KMS-11 (cell line): Measurements from ENCODE around the gene TOMM20.

Experiments used
- H2AFZ ChIP-seq: fragments of 200-600 bp; sonication (generic); 2 replicates; pipeline ENCODE4 v1.6.1; 2016; ENCODE audit warnings: antibody characterized with exemption, mixed run types, low read depth
- H3K27ac ChIP-seq: fragments of 200-600 bp; sonication (generic); 2 replicates; pipeline ENCODE4 v1.6.1; 2016; ENCODE audit warnings: mild to moderate bottlenecking, mixed run types
- H3K27me3 ChIP-seq: fragments of 200-600 bp; sonication (generic); 2 replicates; pipeline ENCODE4 v1.6.1; 2017; ENCODE audit warnings: mild to moderate bottlenecking, low read depth, mixed run types, moderate library complexity; ENCODE audit not compliant: insufficient read depth
- H3K36me3 ChIP-seq: fragments of 200-600 bp; sonication (generic); 2 replicates; pipeline ENCODE4 v1.6.1; 2017; ENCODE audit warnings: mild to moderate bottlenecking, mixed run types; ENCODE audit not compliant: insufficient read depth
- H3K4me1 ChIP-seq: fragments of 200-600 bp; sonication (generic); 2 replicates; pipeline ENCODE4 v1.6.1; 2016; ENCODE audit warnings: mild to moderate bottlenecking, low read depth, mixed run types; ENCODE audit not compliant: poor library complexity, severe bottlenecking
- H3K4me2 ChIP-seq: fragments of 200-600 bp; sonication (generic); 2 replicates; pipeline ENCODE4 v1.7.0; 2016; ENCODE audit warnings: mild to moderate bottlenecking, mixed run types
- H3K4me3 ChIP-seq: fragments of 200-600 bp; sonication (generic); IDR thresholded peaks from 2 replicates; pipeline ENCODE4 v1.6.1; 2017; ENCODE audit warnings: low read depth, low read length, mixed read lengths; ENCODE audit not compliant: insufficient read depth
- H3K79me2 ChIP-seq: fragments of 200-600 bp; sonication (generic); 2 replicates; pipeline ENCODE4 v1.6.1; 2016; ENCODE audit warnings: low read depth, mixed run types; ENCODE audit not compliant: insufficient read depth
- H3K9ac ChIP-seq: fragments of 200-600 bp; sonication (generic); 2 replicates; pipeline ENCODE4 v1.6.1; 2016; ENCODE audit warnings: mild to moderate bottlenecking, mixed run types
- H4K20me1 ChIP-seq: fragments of 200-600 bp; sonication (generic); 2 replicates; pipeline ENCODE4 v1.6.1; 2016; ENCODE audit warnings: mild to moderate bottlenecking, mixed run types; ENCODE audit not compliant: insufficient read depth
- CTCF ChIP-seq: fragments of 200-600 bp; sonication (generic); conservative IDR thresholded peaks from 2 replicates; pipeline ENCODE4 v1.6.1; 2017; ENCODE audit warnings: low read depth, mild to moderate bottlenecking, antibody characterized with exemption, low read length, moderate library complexity, mixed read lengths

TOMM20 gene

DNA sequence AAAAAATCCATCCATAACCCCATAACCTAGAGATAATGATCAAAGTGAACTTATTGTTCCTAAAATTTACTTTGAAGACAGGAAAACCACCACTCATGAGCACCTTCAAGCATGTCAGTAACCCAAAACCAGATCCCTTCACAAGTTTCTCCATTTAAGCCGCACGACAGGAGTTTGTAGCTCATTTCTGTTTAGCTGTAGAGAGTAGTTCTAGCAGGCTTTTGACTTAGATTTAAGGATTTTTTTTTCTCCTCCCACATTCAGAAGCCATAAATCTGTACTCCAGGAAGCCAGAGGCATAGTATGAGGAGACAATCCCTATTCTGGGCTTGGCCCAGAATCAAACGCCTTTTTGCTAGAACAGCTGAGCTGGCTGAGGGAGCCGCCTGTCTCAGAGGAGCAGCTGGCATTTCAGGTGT is 25.6 kb downstream of the TOMM20 start:
- Histone ChIP-seq H3K9ac (no peak overlapping the region), H2AFZ (no peak overlapping the region), H3K4me1 (peaks cover 35% of the 10 kb centered on the region), H3K79me2 (no peaks in the 10 kb centered on the region), H3K36me3 (no peaks in the 10 kb centered on the region), H3K4me2 (no peak overlapping the region), H3K4me3 (no peak overlapping the region), H3K27me3 (no peaks in the 10 kb centered on the region), H4K20me1 (no peaks in the 10 kb centered on the region), H3K27ac (no peak overlapping the region)
- TF ChIP-seq CTCF = no peak

GRCh38 chr1:235102259-235102582 is 26.4 kb downstream of the TOMM20 start:
- Histone ChIP-seq H3K4me2 (no peak overlapping the region), H3K27me3 (no peaks in the 10 kb centered on the region), H4K20me1 (no peaks in the 10 kb centered on the region), H3K36me3 (no peaks in the 10 kb centered on the region), H3K4me3 (no peak overlapping the region), H3K27ac (no peak overlapping the region), H2AFZ (no peak overlapping the region), H3K9ac (no peak overlapping the region), H3K4me1 (peaks cover 33% of the 10 kb centered on the region), H3K79me2 (no peaks in the 10 kb centered on the region)
- TF ChIP-seq CTCF = no peak

GRCh38 chr1:235101558-235102258 is 26.9 kb downstream of the TOMM20 start:
- no peak overlapping the region for H3K4me2 ChIP-seq
- H3K36me3 ChIP-seq = no peaks in the 10 kb centered on the region
- peaks cover 28% of the 10 kb centered on the region for H3K4me1 ChIP-seq
- H3K27me3 ChIP-seq = no peaks in the 10 kb centered on the region
- no peak for TF ChIP-seq CTCF
- H4K20me1 ChIP-seq = no peaks in the 10 kb centered on the region
- no peak overlapping the region for H3K4me3 ChIP-seq
- H2AFZ ChIP-seq = no peak overlapping the region
- H3K79me2 ChIP-seq = no peaks in the 10 kb centered on the region
- H3K27ac ChIP-seq = no peak overlapping the region
- H3K9ac ChIP-seq = no peak overlapping the region

- TF ChIP-seq CTCF = no peak
- Histone ChIP-seq H3K4me1 (peaks cover 14% of the 10 kb centered on the region), H4K20me1 (no peaks in the 10 kb centered on the region), H3K27me3 (no peaks in the 10 kb centered on the region), H3K4me3 (no peak overlapping the region), H3K27ac (no peak overlapping the region), H3K79me2 (no peaks in the 10 kb centered on the region), H3K9ac (no peak overlapping the region), H3K4me2 (no peak overlapping the region), H2AFZ (no peak overlapping the region), H3K36me3 (no peaks in the 10 kb centered on the region)
Measured at GRCh38 chr1:235100194-235100772, 28.4 kb downstream of the TOMM20 start.
